RKO (cell line): ENCODE results near the gene THUMPD3.

ENCODE experiments used
- DNase-seq: peaks from one replicate; pipeline ENCODE4 v3.0.0-alpha.2; 2016; ENCODE audit warnings: low spot score

THUMPD3 gene

DNA sequence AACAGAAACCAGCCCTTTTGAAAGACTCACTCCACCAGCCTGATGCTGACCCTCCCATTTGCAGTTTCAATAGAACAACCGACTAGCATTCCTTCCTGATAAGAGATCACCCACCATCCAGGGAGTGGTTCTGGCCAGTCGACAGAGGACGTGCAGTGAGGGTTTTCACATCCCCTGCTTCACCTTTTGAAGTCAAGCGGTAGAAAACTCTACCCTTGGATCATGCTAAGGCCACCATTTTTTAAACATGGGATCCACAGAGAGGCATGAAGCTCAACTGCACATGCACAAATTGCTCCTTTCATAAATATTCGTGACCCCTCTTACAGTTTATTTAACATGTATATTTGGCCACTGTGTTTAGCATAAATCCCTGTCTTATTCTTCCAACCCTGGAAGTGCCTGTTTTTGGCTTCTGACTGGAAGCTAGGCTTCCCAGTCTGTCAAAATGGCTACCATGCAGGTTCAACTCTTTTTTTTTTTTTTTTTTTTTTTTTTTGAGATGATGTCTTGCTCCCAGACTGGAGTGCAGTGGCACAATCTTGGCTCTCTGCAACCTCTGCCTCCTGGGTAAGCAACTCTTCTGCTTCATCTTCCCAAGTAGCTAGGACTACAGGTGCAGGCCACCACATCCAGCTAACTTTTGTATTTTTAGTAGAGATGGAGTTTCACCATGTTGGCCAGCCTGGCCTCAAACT is 1.0 kb upstream of the THUMPD3 start:
- no peak for DNase-seq

DNA sequence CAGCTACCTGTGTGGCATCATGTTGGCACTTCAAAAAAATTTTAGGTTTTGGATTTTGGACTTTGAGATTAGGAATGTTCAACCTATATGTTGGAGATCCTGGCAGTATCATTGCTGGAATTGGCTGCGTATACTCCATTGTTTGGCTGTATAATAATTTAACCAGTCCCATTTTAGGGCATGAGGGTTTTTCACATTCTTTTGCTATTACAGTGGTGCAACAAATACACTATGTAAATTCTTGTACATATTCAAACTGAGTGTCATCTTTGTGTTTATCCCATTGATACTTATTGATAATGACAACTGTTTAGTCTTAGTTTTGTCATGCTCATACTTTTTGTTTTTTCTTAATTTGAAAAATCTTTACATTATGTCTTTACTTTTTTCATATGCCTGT is 6.7 kb downstream of the THUMPD3 start:
- DNase-seq, result no peak

- DNase-seq, result no peak
These were observed 10.6 kb downstream of the THUMPD3 start for GRCh38 chr3:9373465-9373864.

- DNase-seq, result no peak
These were observed 15.1 kb downstream of the THUMPD3 start for GRCh38 chr3:9377981-9378380.

DNA sequence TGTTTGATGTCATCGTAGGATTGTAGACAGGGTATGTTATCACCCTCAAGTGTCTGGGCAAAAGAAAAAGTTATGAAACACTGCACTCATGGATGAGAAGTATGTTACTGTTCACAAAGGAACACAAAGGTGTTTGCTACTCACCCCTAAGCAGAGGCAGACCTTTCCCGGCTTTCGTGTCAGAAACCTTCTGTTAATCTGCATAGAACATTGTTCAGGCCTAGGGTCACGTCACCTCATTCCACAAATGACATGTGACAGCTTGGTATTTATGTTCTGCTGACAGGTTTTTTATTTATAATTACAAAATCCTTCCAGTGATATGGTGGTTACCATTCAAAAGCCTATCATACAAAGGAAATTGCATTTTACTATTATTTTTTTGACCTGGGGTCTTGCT is 16.5 kb downstream of the THUMPD3 start:
- no peak for DNase-seq

GRCh38 chr3:9380014-9380413 is 17.2 kb downstream of the THUMPD3 start:
- DNase-seq, result no peak

- DNase-seq, result no peak
These were observed 21.4 kb downstream of the THUMPD3 start for GRCh38 chr3:9384141-9384828.

DNA sequence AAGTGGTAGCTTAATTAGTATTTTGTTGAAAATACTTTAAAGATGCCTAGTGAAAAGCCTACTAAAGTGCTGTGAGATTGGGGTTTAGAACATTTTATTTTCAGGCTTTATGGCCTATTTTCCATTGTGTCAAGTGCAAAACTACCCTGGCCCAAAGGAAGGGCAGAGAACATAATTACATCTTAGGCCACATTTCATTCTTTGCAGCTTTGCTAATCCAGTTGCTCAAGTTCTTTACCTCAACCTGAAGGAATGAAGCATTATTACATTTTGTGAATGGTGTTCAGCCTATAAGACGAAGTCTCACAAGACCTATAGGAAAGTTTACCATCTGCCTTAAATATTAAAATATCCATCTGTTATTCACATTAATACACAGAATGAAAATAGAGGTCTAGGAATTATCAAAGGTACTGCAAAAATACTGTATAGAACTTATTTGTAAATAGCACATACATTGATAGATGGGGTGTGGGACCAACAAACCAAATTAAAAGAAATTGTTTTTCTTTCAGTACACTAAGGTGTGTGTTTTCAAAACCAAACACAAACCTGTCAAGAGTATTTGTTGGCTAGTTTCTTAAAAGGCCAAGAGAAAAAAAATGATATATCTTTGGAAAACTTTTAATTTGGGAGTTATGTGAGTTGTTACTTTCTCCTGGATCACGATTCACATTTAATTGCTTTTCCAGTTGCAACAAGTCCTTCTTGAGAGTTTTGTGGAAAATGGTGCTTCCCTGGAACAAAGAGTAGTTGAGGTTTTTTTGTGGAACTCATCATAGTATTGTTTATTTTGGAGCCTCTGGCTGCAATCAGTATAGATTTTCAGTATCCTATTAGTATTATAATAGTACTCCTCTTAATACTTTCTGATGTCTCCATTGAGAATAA is 22.6 kb downstream of the THUMPD3 start:
- DNase-seq, result no peak

GRCh38 chr3:9386078-9386459 is 23.2 kb downstream of the THUMPD3 start:
- no peak for DNase-seq

GRCh38 chr3:9386501-9387321 is 23.9 kb downstream of the THUMPD3 start:
- DNase-seq, result no peak

DNA sequence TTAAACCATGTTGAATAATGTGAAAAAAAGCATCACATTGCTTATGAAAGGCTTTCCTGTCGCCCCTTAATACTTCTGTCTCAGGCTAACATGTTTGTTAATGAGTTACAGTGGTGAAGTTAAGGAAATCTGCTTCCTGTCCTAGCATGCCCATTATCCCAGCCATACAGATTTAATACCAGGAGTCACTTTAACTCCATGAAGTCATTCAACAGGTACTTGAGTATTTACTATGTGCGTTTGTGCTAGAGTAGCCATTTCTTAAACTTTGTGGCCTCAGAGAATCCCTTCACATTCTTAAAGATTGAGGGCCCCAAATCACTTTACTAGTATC is 24.4 kb downstream of the THUMPD3 start:
- DNase-seq, result no peak

DNA sequence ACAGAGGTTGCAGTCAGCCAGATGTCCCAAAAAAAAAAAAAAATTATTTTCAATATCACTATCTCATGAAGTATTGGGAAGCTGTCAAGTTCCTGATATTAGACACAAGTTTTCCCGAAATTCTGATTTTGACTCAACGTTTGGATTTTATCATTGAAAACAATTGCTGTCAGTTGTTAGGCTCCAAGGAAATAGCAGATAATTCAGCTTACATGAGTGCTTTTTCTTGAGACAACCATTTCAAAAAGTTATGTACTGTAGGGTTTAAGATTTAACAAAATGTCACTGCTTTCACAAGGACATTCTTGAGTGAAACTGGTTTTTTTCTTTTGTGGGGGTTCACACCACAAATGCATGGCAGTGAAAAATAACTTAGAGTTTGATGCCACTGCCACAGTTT is 25.3 kb downstream of the THUMPD3 start:
- DNase-seq, result no peak

GRCh38 chr3:9388562-9389272 is 25.9 kb downstream of the THUMPD3 start:
- no peak for DNase-seq

GRCh38 chr3:9390265-9390888 is 27.5 kb downstream of the THUMPD3 start:
- DNase-seq, result no peak

- no peak for DNase-seq
These were observed 29.2 kb downstream of the THUMPD3 start for GRCh38 chr3:9392041-9392440.

DNA sequence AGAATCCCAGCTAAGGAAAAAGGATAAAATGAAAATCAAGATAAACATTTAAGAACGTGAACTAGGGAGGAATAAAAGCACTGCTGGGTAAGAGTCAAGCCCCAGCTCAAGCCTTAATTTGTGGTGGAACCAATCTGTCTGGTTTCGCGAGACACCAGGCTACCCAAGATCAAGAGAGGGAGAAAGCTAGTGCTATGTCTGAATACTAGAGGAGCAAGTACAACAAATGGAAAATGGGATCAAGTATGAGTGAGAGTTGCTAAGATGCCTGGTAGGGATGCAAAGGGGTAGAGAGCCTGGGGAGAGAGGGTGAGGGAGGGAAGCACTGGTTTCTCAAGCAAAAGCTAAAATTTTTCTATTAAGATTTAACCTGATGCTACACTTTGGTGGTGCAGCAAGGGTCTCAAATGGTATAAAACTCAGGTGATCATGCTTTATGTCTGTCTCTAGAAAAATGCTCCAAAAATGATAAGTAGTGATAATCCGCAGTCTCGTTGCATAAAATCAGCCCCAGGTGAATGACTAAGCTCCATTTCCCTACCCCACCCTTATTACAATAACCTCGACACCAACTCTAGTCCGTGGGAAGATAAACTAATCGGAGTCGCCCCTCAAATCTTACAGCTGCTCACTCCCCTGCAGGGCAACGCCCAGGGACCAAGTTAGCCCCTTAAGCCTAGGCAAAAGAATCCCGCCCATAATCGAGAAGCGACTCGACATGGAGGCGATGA is 32.9 kb downstream of the THUMPD3 start:
- peak; percentile 35 for DNase-seq

DNA sequence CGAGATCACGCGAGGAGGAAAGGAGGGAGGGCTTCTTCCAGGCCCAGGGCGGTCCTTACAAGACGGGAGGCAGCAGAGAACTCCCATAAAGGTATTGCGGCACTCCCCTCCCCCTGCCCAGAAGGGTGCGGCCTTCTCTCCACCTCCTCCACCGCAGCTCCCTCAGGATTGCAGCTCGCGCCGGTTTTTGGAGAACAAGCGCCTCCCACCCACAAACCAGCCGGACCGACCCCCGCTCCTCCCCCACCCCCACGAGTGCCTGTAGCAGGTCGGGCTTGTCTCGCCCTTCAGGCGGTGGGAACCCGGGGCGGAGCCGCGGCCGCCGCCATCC is 33.4 kb downstream of the THUMPD3 start:
- peak; percentile 92 for DNase-seq

- DNase-seq, result peak; percentile 98
These were observed 33.9 kb downstream of the THUMPD3 start for GRCh38 chr3:9396632-9397331.

- peak; percentile 95 for DNase-seq
These were observed 34.6 kb downstream of the THUMPD3 start, which contains the start of gene SETD5 for GRCh38 chr3:9397332-9397905. Gene SETD5 (plus strand): TSS chr3:9397615. CDS start chr3:9428939, 31,324 bp downstream.
